ENCODE measurements around the gene NTNG2. TPM values are rescaled to one million over a fixed set of nuclear protein-coding genes. Genes with fewer than 3 reads are reported as not detected.

NTNG2 gene
- total RNA-seq, 1 donor from 2014 or later, result 43.7 TPM

GRCh38 chr9:132247942-132248341, 86.1 kb downstream of the NTNG2 start:
- H3K27ac Mint-ChIP-seq (ENCODE audit: unreplicated experiment), result no peak overlapping the region
- H3K27me3 Mint-ChIP-seq (ENCODE audit: unreplicated experiment), result peaks cover 2% of the 10 kb centered on the region
- peaks cover 15% of the 10 kb centered on the region for H3K4me1 Mint-ChIP-seq (ENCODE audit: low read depth, unreplicated experiment)
- no peak overlapping the region for H3K4me3 Mint-ChIP-seq (ENCODE audit: unreplicated experiment)
- no peaks in the 10 kb centered on the region for H3K9me3 Mint-ChIP-seq (ENCODE audit: unreplicated experiment)
- DNase-seq, result no peak
- H3K36me3 Mint-ChIP-seq (ENCODE audit: unreplicated experiment), result no peaks in the 10 kb centered on the region
- TF ChIP-seq CTCF (IDR thresholded peaks at IDR 0.05; ENCODE audit: partially characterized antibody, unreplicated experiment), result no peak

GRCh38 chr9:132249123-132249522, 87.3 kb downstream of the NTNG2 start:
- no peak for TF ChIP-seq CTCF (IDR thresholded peaks at IDR 0.05; ENCODE audit: partially characterized antibody, unreplicated experiment)
- no peak for DNase-seq
- peaks cover 2% of the 10 kb centered on the region for H3K27me3 Mint-ChIP-seq (ENCODE audit: unreplicated experiment)
- H3K36me3 Mint-ChIP-seq (ENCODE audit: unreplicated experiment), result no peaks in the 10 kb centered on the region
- no peak overlapping the region for H3K27ac Mint-ChIP-seq (ENCODE audit: unreplicated experiment)
- H3K4me3 Mint-ChIP-seq (ENCODE audit: unreplicated experiment), result no peak overlapping the region
- peaks cover 18% of the 10 kb centered on the region for H3K4me1 Mint-ChIP-seq (ENCODE audit: low read depth, unreplicated experiment)
- no peaks in the 10 kb centered on the region for H3K9me3 Mint-ChIP-seq (ENCODE audit: unreplicated experiment)

- no peaks in the 10 kb centered on the region for H3K36me3 Mint-ChIP-seq (ENCODE audit: unreplicated experiment)
- no peak overlapping the region for H3K27ac Mint-ChIP-seq (ENCODE audit: unreplicated experiment)
- peaks cover 2% of the 10 kb centered on the region for H3K27me3 Mint-ChIP-seq (ENCODE audit: unreplicated experiment)
- no peak overlapping the region for H3K4me3 Mint-ChIP-seq (ENCODE audit: unreplicated experiment)
- no peaks in the 10 kb centered on the region for H3K9me3 Mint-ChIP-seq (ENCODE audit: unreplicated experiment)
- H3K4me1 Mint-ChIP-seq (ENCODE audit: low read depth, unreplicated experiment), result peaks cover 13% of the 10 kb centered on the region
- DNase-seq, result no peak
- no peak for TF ChIP-seq CTCF (IDR thresholded peaks at IDR 0.05; ENCODE audit: partially characterized antibody, unreplicated experiment)
Measured at GRCh38 chr9:132249690-132250089, 87.8 kb downstream of the NTNG2 start.

- H3K9me3 Mint-ChIP-seq (ENCODE audit: unreplicated experiment), result no peaks in the 10 kb centered on the region
- H3K36me3 Mint-ChIP-seq (ENCODE audit: unreplicated experiment), result no peaks in the 10 kb centered on the region
- no peak overlapping the region for H3K4me3 Mint-ChIP-seq (ENCODE audit: unreplicated experiment)
- no peak for DNase-seq
- TF ChIP-seq CTCF (IDR thresholded peaks at IDR 0.05; ENCODE audit: partially characterized antibody, unreplicated experiment), result no peak
- peaks cover 10% of the 10 kb centered on the region for H3K4me1 Mint-ChIP-seq (ENCODE audit: low read depth, unreplicated experiment)
- no peak overlapping the region for H3K27ac Mint-ChIP-seq (ENCODE audit: unreplicated experiment)
- H3K27me3 Mint-ChIP-seq (ENCODE audit: unreplicated experiment), result peaks cover 2% of the 10 kb centered on the region
Measured at GRCh38 chr9:132250324-132251262, 88.7 kb downstream of the NTNG2 start.

GRCh38 chr9:132260846-132261245, 99.0 kb downstream of the NTNG2 start:
- no peaks in the 10 kb centered on the region for H3K9me3 Mint-ChIP-seq (ENCODE audit: unreplicated experiment)
- H3K27me3 Mint-ChIP-seq (ENCODE audit: unreplicated experiment), result peaks cover 2% of the 10 kb centered on the region
- peaks cover 36% of the 10 kb centered on the region for H3K4me1 Mint-ChIP-seq (ENCODE audit: low read depth, unreplicated experiment)
- no peak overlapping the region for H3K27ac Mint-ChIP-seq (ENCODE audit: unreplicated experiment)
- no peak for TF ChIP-seq CTCF (IDR thresholded peaks at IDR 0.05; ENCODE audit: partially characterized antibody, unreplicated experiment)
- no peak for DNase-seq
- H3K4me3 Mint-ChIP-seq (ENCODE audit: unreplicated experiment), result no peak overlapping the region
- H3K36me3 Mint-ChIP-seq (ENCODE audit: unreplicated experiment), result no peaks in the 10 kb centered on the region

Data from glutamatergic neuron (in vitro differentiated cells).